ENCODE results near the gene GET3. TPM values are rescaled to one million over a fixed set of nuclear protein-coding genes. Genes with fewer than 3 reads are reported as not detected.
A peak's percentile ranks its signal among the peaks of the same experiment; 100 is the strongest.

Gene GET3
- total RNA-seq, 1 experiment from 2014 or later: 110 TPM

- TF ChIP-seq E2F1 (CRISPR knock-in tag; IDR thresholded peaks at IDR 0.05) (0 out of 2 replicates have a peak, but pooled peaks have one; percentile 41), IRF1 (CRISPR knock-in tag; IDR thresholded peaks at IDR 0.05) (peak; percentile 60), ZBTB43 (CRISPR knock-in tag; IDR thresholded peaks at IDR 0.05) (no peak; the same call in 1 of the 2 replicates), ARID4B (CRISPR knock-in tag; IDR thresholded peaks at IDR 0.05; ENCODE audit: borderline replicate concordance) (peak; percentile 49; the same call in 1 of the 2 replicates), JUN (CRISPR knock-in tag; IDR thresholded peaks at IDR 0.05) (no peak), GABPB1 (CRISPR knock-in tag; IDR thresholded peaks at IDR 0.05) (no peak), HMGXB4 (CRISPR knock-in tag; IDR thresholded peaks at IDR 0.05) (peak; percentile 70; the same call in 1 of the 2 replicates), OVOL2 (CRISPR knock-in tag; IDR thresholded peaks at IDR 0.05; ENCODE audit: borderline replicate concordance) (no peak), ZNF263 (CRISPR knock-in tag; IDR thresholded peaks at IDR 0.05; ENCODE audit: low read depth) (no peak), KAT7 (CRISPR knock-in tag; IDR thresholded peaks at IDR 0.05; ENCODE audit: borderline replicate concordance) (no peak), ZSCAN18 (CRISPR knock-in tag; IDR thresholded peaks at IDR 0.05) (no peak), PRRX2 (CRISPR knock-in tag; IDR thresholded peaks at IDR 0.05) (no peak), SMAD3 (CRISPR knock-in tag; IDR thresholded peaks at IDR 0.05; ENCODE audit: borderline replicate concordance) (no peak), HMGA2 (CRISPR knock-in tag; IDR thresholded peaks at IDR 0.05) (no peak), E2F5 (CRISPR knock-in tag; IDR thresholded peaks at IDR 0.05) (0 out of 2 replicates have a peak, but pooled peaks have one; percentile 37), JAZF1 (CRISPR knock-in tag; IDR thresholded peaks at IDR 0.05) (no peak), ERG (CRISPR knock-in tag; IDR thresholded peaks at IDR 0.05) (no peak), EMX1 (CRISPR knock-in tag; IDR thresholded peaks at IDR 0.05) (no peak), CBFB (CRISPR knock-in tag; IDR thresholded peaks at IDR 0.05; ENCODE audit: low read depth) (no peak), NR1H2 (CRISPR knock-in tag; IDR thresholded peaks at IDR 0.05) (no peak), GTF2I (CRISPR knock-in tag; conservative IDR thresholded peaks at IDR 0.05) (no peak), USF1 (CRISPR knock-in tag; IDR thresholded peaks at IDR 0.05) (peak; percentile 65; the same call in 1 of the 2 replicates), ZNF138 (CRISPR knock-in tag; conservative IDR thresholded peaks at IDR 0.05) (no peak), NFYB (CRISPR knock-in tag; conservative IDR thresholded peaks at IDR 0.05; ENCODE audit: low read depth) (no peak)
Measured at GRCh38 chr19:12769689-12770088, 32.4 kb downstream of the GET3 start (continued).
